ENCODE measurements around the gene PRH1.

PRH1 gene

GRCh38 chr12:10847744-10848143, 36.3 kb downstream of the PRH1 start:
- DNase-seq (ENCODE audit: low read depth), result no peak
- H3K4me3 ChIP-seq (ENCODE audit: low read length), result no peak overlapping the region
- no peak for TF ChIP-seq CTCF (conservative IDR thresholded peaks at IDR 0.05; ENCODE audit: low read depth, low read length)

- H3K4me3 ChIP-seq (ENCODE audit: low read length), result no peak overlapping the region
- TF ChIP-seq CTCF (conservative IDR thresholded peaks at IDR 0.05; ENCODE audit: low read depth, low read length), result no peak
These were observed 41.2 kb downstream of the PRH1 start for GRCh38 chr12:10842862-10843261.

GRCh38 chr12:10838461-10838860, 45.6 kb downstream of the PRH1 start:
- TF ChIP-seq CTCF (conservative IDR thresholded peaks at IDR 0.05; ENCODE audit: low read depth, low read length), result no peak
- no peak overlapping the region for H3K4me3 ChIP-seq (ENCODE audit: low read length)
- DNase-seq (ENCODE audit: low read depth), result no peak

More at GRCh38 chr12:10842862-10843261, 41.2 kb downstream of the PRH1 start:
- no peak for DNase-seq (ENCODE audit: low read depth)
